GM06990 (cell line): ENCODE measurements around the gene SCFD1.

Experiments
- DNase-seq: peaks from one replicate; pipeline ENCODE4 v3.0.0-alpha.2; 2011; ENCODE audit not compliant: insufficient read length; ENCODE audit errors: extremely low read depth
- H3K27me3 ChIP-seq: replicated peaks from 2 replicates; pipeline ENCODE4 v1.6.0; 2011; ENCODE audit warnings: low read length; ENCODE audit not compliant: control insufficient read depth, insufficient read depth
- H3K36me3 ChIP-seq: 2 replicates; pipeline ENCODE4 v1.5.1; 2011; ENCODE audit warnings: low read length; ENCODE audit not compliant: control insufficient read depth, insufficient read depth
- H3K4me3 ChIP-seq: replicated peaks from 2 replicates; pipeline ENCODE4 v1.5.1; 2011; ENCODE audit warnings: low read depth, mild to moderate bottlenecking, control low read depth, low read length
- CTCF ChIP-seq: IDR thresholded peaks from 2 replicates; pipeline ENCODE4 v1.5.1; 2011; ENCODE audit warnings: low read length, control low read depth, mild to moderate bottlenecking, inconsistent platforms; ENCODE audit not compliant: insufficient read depth, poor library complexity, severe bottlenecking

The SCFD1 gene

GRCh38 chr14:30770376-30770775 is 148.3 kb downstream of the SCFD1 start:
- DNase-seq: no peak
- no peak overlapping the region for H3K4me3 ChIP-seq
- H3K27me3 ChIP-seq: no peaks in the 10 kb centered on the region
- TF ChIP-seq CTCF: no peak
- H3K36me3 ChIP-seq: no peaks in the 10 kb centered on the region

- no peaks in the 10 kb centered on the region for H3K36me3 ChIP-seq
- H3K27me3 ChIP-seq: no peaks in the 10 kb centered on the region
- no peak for TF ChIP-seq CTCF
- H3K4me3 ChIP-seq: no peak overlapping the region
- no peak for DNase-seq
Measured at GRCh38 chr14:30771595-30771994, 149.5 kb downstream of the SCFD1 start.

GRCh38 chr14:30779210-30779609 is 157.1 kb downstream of the SCFD1 start:
- no peak for DNase-seq
- no peak for TF ChIP-seq CTCF
- no peaks in the 10 kb centered on the region for H3K27me3 ChIP-seq
- H3K4me3 ChIP-seq: no peak overlapping the region
- H3K36me3 ChIP-seq: no peaks in the 10 kb centered on the region
